MG63 (cell line): ENCODE measurements around the gene AHRR. TPM values are rescaled to one million over a fixed set of nuclear protein-coding genes. Genes with fewer than 3 reads are reported as not detected.
"Not testable (repeated sequence)": the region's sequence is repeated elsewhere in the genome, so short reads cannot be mapped to it uniquely, and the experiment has no call there.

Experiments
- DNase-seq: peaks from one replicate; pipeline ENCODE4 v3.0.0-alpha.2; 2020
- H3K27me3 ChIP-seq: fragments of 250-450 bp; sonication (Bioruptor Pico); 2 replicates; pipeline ENCODE4 v1.5.1; 2020; ENCODE audit warnings: mild to moderate bottlenecking, moderate library complexity
- H3K36me3 ChIP-seq: fragments of 250-450 bp; sonication (Bioruptor Pico); 2 replicates; pipeline ENCODE4 v1.5.1; 2020; ENCODE audit warnings: mild to moderate bottlenecking, moderate library complexity
- H3K4me3 ChIP-seq: fragments of 250-450 bp; sonication (Bioruptor Pico); 2 replicates; pipeline ENCODE4 v1.5.1; 2020; ENCODE audit warnings: mild to moderate bottlenecking, moderate library complexity
- H3K9me3 ChIP-seq: fragments of 250-450 bp; sonication (Bioruptor Pico); 2 replicates; pipeline ENCODE4 v1.5.1; 2020; ENCODE audit warnings: mild to moderate bottlenecking, moderate library complexity
- total RNA-seq: library from RNA; depleted of rRNA; stranded (reverse); fragments of >200 nt; shearing (Covaris generic); gene quantifications from 2 replicates; pipeline ENCODE4 v1.2.3, GENCODE V29; 2014; ENCODE audit warnings: low replicate concordance

The AHRR gene
- total RNA-seq, 1 experiment from 2014 or later, result 24.5 TPM

GRCh38 chr5:476102-476813 is 154.7 kb downstream of the AHRR start:
- no peaks in the 10 kb centered on the region for H3K27me3 ChIP-seq
- DNase-seq, result no peak
- peaks cover 2% of the 10 kb centered on the region; the same call in 1 of the 2 replicates for H3K36me3 ChIP-seq
- H3K4me3 ChIP-seq, result no peak overlapping the region
- no peaks in the 10 kb centered on the region for H3K9me3 ChIP-seq

- H3K9me3 ChIP-seq, result no peaks in the 10 kb centered on the region
- H3K36me3 ChIP-seq, result 0 out of 2 replicates have a peak, but pooled peaks cover 2% of the 10 kb centered on the region
- no peak for DNase-seq
- H3K4me3 ChIP-seq, result no peak overlapping the region
- H3K27me3 ChIP-seq, result no peaks in the 10 kb centered on the region
Observed at GRCh38 chr5:476814-477175, 155.3 kb downstream of the AHRR start.

GRCh38 chr5:477247-477646 is 155.7 kb downstream of the AHRR start:
- no peak for DNase-seq
- Histone ChIP-seq H3K9me3 (no peaks in the 10 kb centered on the region), H3K27me3 (no peaks in the 10 kb centered on the region), H3K36me3 (no peaks in the 10 kb centered on the region), H3K4me3 (no peak overlapping the region)

- Histone ChIP-seq H3K27me3 (no peaks in the 10 kb centered on the region), H3K36me3 (no peaks in the 10 kb centered on the region), H3K9me3 (no peaks in the 10 kb centered on the region), H3K4me3 (no peak overlapping the region)
- DNase-seq, result no peak
Observed at GRCh38 chr5:477871-478270, 156.4 kb downstream of the AHRR start.

- H3K4me3 ChIP-seq, result no peak overlapping the region
- no peaks in the 10 kb centered on the region for H3K9me3 ChIP-seq
- H3K27me3 ChIP-seq, result no peaks in the 10 kb centered on the region
- no peaks in the 10 kb centered on the region for H3K36me3 ChIP-seq
- DNase-seq, result no peak
Observed at GRCh38 chr5:478369-478981, 157.0 kb downstream of the AHRR start.

GRCh38 chr5:478982-479535 is 157.5 kb downstream of the AHRR start:
- Histone ChIP-seq H3K9me3 (no peaks in the 10 kb centered on the region), H3K27me3 (no peaks in the 10 kb centered on the region), H3K4me3 (no peak overlapping the region), H3K36me3 (no peaks in the 10 kb centered on the region)
- no peak for DNase-seq

GRCh38 chr5:479566-480319 is 158.2 kb downstream of the AHRR start:
- Histone ChIP-seq H3K9me3 (no peaks in the 10 kb centered on the region), H3K4me3 (no peak overlapping the region), H3K36me3 (no peaks in the 10 kb centered on the region), H3K27me3 (no peaks in the 10 kb centered on the region)
- DNase-seq, result no peak

- Histone ChIP-seq H3K4me3 (no peak overlapping the region), H3K9me3 (no peaks in the 10 kb centered on the region), H3K27me3 (no peaks in the 10 kb centered on the region), H3K36me3 (no peaks in the 10 kb centered on the region)
- DNase-seq, result no peak
Observed at GRCh38 chr5:481347-481746, 159.8 kb downstream of the AHRR start.

GRCh38 chr5:482021-482420 is 160.5 kb downstream of the AHRR start:
- Histone ChIP-seq H3K9me3 (no peaks in the 10 kb centered on the region), H3K27me3 (no peaks in the 10 kb centered on the region), H3K4me3 (no peak overlapping the region), H3K36me3 (no peaks in the 10 kb centered on the region)
- DNase-seq, result no peak

- H3K36me3 ChIP-seq, result no peaks in the 10 kb centered on the region
- DNase-seq, result no peak
- no peaks in the 10 kb centered on the region for H3K27me3 ChIP-seq
- no peak overlapping the region for H3K4me3 ChIP-seq
- no peaks in the 10 kb centered on the region for H3K9me3 ChIP-seq
Observed at GRCh38 chr5:482506-482905, 161.0 kb downstream of the AHRR start.

GRCh38 chr5:483011-483410 is 161.5 kb downstream of the AHRR start:
- no peak for DNase-seq
- H3K36me3 ChIP-seq, result no peaks in the 10 kb centered on the region
- no peak overlapping the region for H3K4me3 ChIP-seq
- H3K9me3 ChIP-seq, result no peaks in the 10 kb centered on the region
- no peaks in the 10 kb centered on the region for H3K27me3 ChIP-seq

GRCh38 chr5:483434-484140 is 162.1 kb downstream of the AHRR start:
- DNase-seq, result no peak
- H3K27me3 ChIP-seq, result no peaks in the 10 kb centered on the region

GRCh38 chr5:484556-484955 is 163.0 kb downstream of the AHRR start:
- H3K27me3 ChIP-seq, result no peaks in the 10 kb centered on the region
- no peak overlapping the region for H3K4me3 ChIP-seq
- H3K9me3 ChIP-seq, result no peaks in the 10 kb centered on the region
- no peaks in the 10 kb centered on the region for H3K36me3 ChIP-seq
- DNase-seq, result no peak

More at GRCh38 chr5:483434-484140, 162.1 kb downstream of the AHRR start:
- Histone ChIP-seq H3K9me3 (no peaks in the 10 kb centered on the region), H3K36me3 (no peaks in the 10 kb centered on the region), H3K4me3 (no peak overlapping the region)

- no peaks in the 10 kb centered on the region for H3K9me3 ChIP-seq
- H3K36me3 ChIP-seq, result no peaks in the 10 kb centered on the region
- no peak overlapping the region for H3K4me3 ChIP-seq
- DNase-seq, result no peak
- H3K27me3 ChIP-seq, result no peaks in the 10 kb centered on the region
Observed at GRCh38 chr5:485113-485945, 163.8 kb downstream of the AHRR start.

GRCh38 chr5:485946-486491 is 164.5 kb downstream of the AHRR start:
- no peak for DNase-seq
- no peaks in the 10 kb centered on the region for H3K9me3 ChIP-seq
- no peaks in the 10 kb centered on the region for H3K36me3 ChIP-seq
- H3K4me3 ChIP-seq, result no peak overlapping the region
- no peaks in the 10 kb centered on the region for H3K27me3 ChIP-seq

GRCh38 chr5:486597-486996 is 165.1 kb downstream of the AHRR start:
- not testable (repeated sequence) for H3K36me3 ChIP-seq, H3K4me3 ChIP-seq, H3K27me3 ChIP-seq, DNase-seq, H3K9me3 ChIP-seq
